ENCODE results near the gene MON1B. TPM values are rescaled to one million over a fixed set of nuclear protein-coding genes. Genes with fewer than 3 reads are reported as not detected.

Gene MON1B
- total RNA-seq, 1 experiment from 2014 or later: 48.0 TPM

GRCh38 chr16:77219437-77219836, 28.4 kb downstream of the MON1B start:
- H2BK12ac ChIP-seq (ENCODE audit: insufficient read length, low read depth, low read length): no peak overlapping the region
- no peak overlapping the region for H3K4me3 Mint-ChIP-seq
- no peak overlapping the region for H3K14ac ChIP-seq (ENCODE audit: insufficient read depth, low read length)

More at GRCh38 chr16:77219437-77219836, 28.4 kb downstream of the MON1B start:
- Histone ChIP-seq H3T11ph (ENCODE audit: low read length) (no peak overlapping the region), H2AFZ (ENCODE audit: low read length) (no peak overlapping the region), H3K27ac (ENCODE audit: insufficient read length, low read depth, low read length) (no peak overlapping the region), H4K91ac (ENCODE audit: insufficient read length, low read depth, low read length) (no peak overlapping the region), H4K8ac (replicated peaks; ENCODE audit: insufficient read length, low read depth, low read length) (no peak overlapping the region), H2BK15ac (ENCODE audit: low read depth, low read length) (no peak overlapping the region), H4K5ac (ENCODE audit: insufficient read length, low read depth, low read length) (no peak overlapping the region), H3K4ac (ENCODE audit: low read depth, low read length) (no peak overlapping the region), H2AK5ac (ENCODE audit: insufficient read length, low read length) (no peak overlapping the region), H3K23me2 (ENCODE audit: insufficient read length, low read depth, low read length, poor library complexity, severe bottlenecking) (no peaks in the 10 kb centered on the region), H3K79me1 (ENCODE audit: insufficient read depth, low read depth, low read length, poor library complexity, severe bottlenecking) (no peaks in the 10 kb centered on the region), H3K4me1 (ENCODE audit: insufficient read depth, low read length) (no peaks in the 10 kb centered on the region), H3K23ac (ENCODE audit: insufficient read length, low read depth, low read length) (no peak overlapping the region), H4K20me1 (ENCODE audit: control insufficient read depth, insufficient read depth, insufficient read length) (no peaks in the 10 kb centered on the region), H2BK5ac (ENCODE audit: insufficient read length, low read length) (no peak overlapping the region), H3K9me3 (ENCODE audit: control insufficient read depth, low read depth, low read length) (no peaks in the 10 kb centered on the region), H3K4me2 (ENCODE audit: insufficient read depth, insufficient read length, low read length) (no peak overlapping the region), H3K27me3 (ENCODE audit: insufficient read depth, low read length) (no peaks in the 10 kb centered on the region), H2BK20ac (ENCODE audit: low read depth, low read length, poor library complexity, severe bottlenecking) (no peak overlapping the region), H3K56ac (ENCODE audit: insufficient read length, low read depth, low read length) (no peak overlapping the region), H3K18ac (ENCODE audit: insufficient read length, low read depth, low read length) (no peak overlapping the region), H3K9ac (ENCODE audit: extremely low read depth, insufficient read length, low read length) (no peak overlapping the region), H2BK120ac (ENCODE audit: low read depth, low read length, poor library complexity, severe bottlenecking) (no peak overlapping the region), H3K79me2 (ENCODE audit: insufficient read depth, low read length) (no peaks in the 10 kb centered on the region)
- peaks cover 0 to 1% (median 0%) of the 10 kb centered on the region in 3 experiments; a peak in 2 of 7 replicates for H3K36me3 Mint-ChIP-seq (ENCODE audit: insufficient read depth in 1 of 3, low read depth in 3 of 3)
- no CpG with 5 or more reads among the region's 3 CpGs for WGBS (ENCODE audit: extremely low coverage, insufficient read length, low lambda C conversion rate)
- H3K27me3 Mint-ChIP-seq (ENCODE audit: low read depth): no peaks in the 10 kb centered on the region
- TF ChIP-seq CTCF (conservative IDR thresholded peaks at IDR 0.05): no peak
- no peak for DNase-seq
- H3K4me1 Mint-ChIP-seq: peaks cover 10% of the 10 kb centered on the region in 2 experiments
- no peaks in the 10 kb centered on the region for H3K9me3 Mint-ChIP-seq
- no peak overlapping the region for H3K27ac Mint-ChIP-seq

Data from H9 (cell line).